ENCODE results near the gene CCDC70.

The CCDC70 gene

GRCh38 chr13:51814825-51815650 is 46.7 kb upstream of the CCDC70 start:
- peak; percentile 93 for ATAC-seq

GRCh38 chr13:51815848-51816247 is 45.9 kb upstream of the CCDC70 start:
- ATAC-seq: no peak
- TF ChIP-seq ZC3H10 (CRISPR knock-in tag; IDR thresholded peaks at IDR 0.05) (no peak), TCF4 (CRISPR knock-in tag; IDR thresholded peaks at IDR 0.05; ENCODE audit: borderline replicate concordance) (no peak), OSR1 (CRISPR knock-in tag; IDR thresholded peaks at IDR 0.05) (no peak), PATZ1 (CRISPR knock-in tag; IDR thresholded peaks at IDR 0.05; ENCODE audit: borderline replicate concordance) (no peak), PPARA (CRISPR knock-in tag; IDR thresholded peaks at IDR 0.05; ENCODE audit: borderline replicate concordance) (no peak), SNAI2 (CRISPR knock-in tag; IDR thresholded peaks at IDR 0.05) (no peak), BACH2 (CRISPR knock-in tag; IDR thresholded peaks at IDR 0.05; ENCODE audit: borderline replicate concordance) (no peak), TSHZ2 (CRISPR knock-in tag; IDR thresholded peaks at IDR 0.05) (no peak), ZNF70 (CRISPR knock-in tag; IDR thresholded peaks at IDR 0.05) (no peak), TOX (CRISPR knock-in tag; IDR thresholded peaks at IDR 0.05; ENCODE audit: borderline replicate concordance) (no peak), ZFP30 (CRISPR knock-in tag; IDR thresholded peaks at IDR 0.05) (no peak)

More at GRCh38 chr13:51814825-51815650, 46.7 kb upstream of the CCDC70 start:
- no peak for TF ChIP-seq RARB (CRISPR knock-in tag; IDR thresholded peaks at IDR 0.05)
- TF ChIP-seq CSRNP3 (CRISPR knock-in tag; IDR thresholded peaks at IDR 0.05): no peak
- TF ChIP-seq ARNTL (CRISPR knock-in tag; IDR thresholded peaks at IDR 0.05; ENCODE audit: borderline replicate concordance, low read depth): no peak
- no peak for TF ChIP-seq ISL1 (CRISPR knock-in tag; IDR thresholded peaks at IDR 0.05)
- no peak for TF ChIP-seq CSDC2 (CRISPR knock-in tag; IDR thresholded peaks at IDR 0.05)
- no peak for TF ChIP-seq ESRRG (CRISPR knock-in tag; IDR thresholded peaks at IDR 0.05)
- TF ChIP-seq ZC3H10 (CRISPR knock-in tag; IDR thresholded peaks at IDR 0.05): no peak
- no peak for TF ChIP-seq ZFP30 (CRISPR knock-in tag; IDR thresholded peaks at IDR 0.05)
- TF ChIP-seq OSR1 (CRISPR knock-in tag; IDR thresholded peaks at IDR 0.05): no peak
- no peak for TF ChIP-seq PATZ1 (CRISPR knock-in tag; IDR thresholded peaks at IDR 0.05; ENCODE audit: borderline replicate concordance)

GRCh38 chr13:51816604-51817249 is 45.0 kb upstream of the CCDC70 start:
- ATAC-seq: no peak
- TF ChIP-seq CSDC2 (CRISPR knock-in tag; IDR thresholded peaks at IDR 0.05) (no peak), PATZ1 (CRISPR knock-in tag; IDR thresholded peaks at IDR 0.05; ENCODE audit: borderline replicate concordance) (no peak), ZFP30 (CRISPR knock-in tag; IDR thresholded peaks at IDR 0.05) (no peak), CREB5 (CRISPR knock-in tag; IDR thresholded peaks at IDR 0.05; ENCODE audit: low read depth) (no peak), ZC3H10 (CRISPR knock-in tag; IDR thresholded peaks at IDR 0.05) (no peak), ZNF565 (CRISPR knock-in tag; conservative IDR thresholded peaks at IDR 0.05; ENCODE audit: low read depth) (no peak), POU6F1 (CRISPR knock-in tag; IDR thresholded peaks at IDR 0.05; ENCODE audit: borderline replicate concordance, low read depth) (no peak), PPARA (CRISPR knock-in tag; IDR thresholded peaks at IDR 0.05; ENCODE audit: borderline replicate concordance) (no peak), TOX (CRISPR knock-in tag; IDR thresholded peaks at IDR 0.05; ENCODE audit: borderline replicate concordance) (no peak), OSR1 (CRISPR knock-in tag; IDR thresholded peaks at IDR 0.05) (no peak), ESRRG (CRISPR knock-in tag; IDR thresholded peaks at IDR 0.05) (no peak), TCF4 (CRISPR knock-in tag; IDR thresholded peaks at IDR 0.05; ENCODE audit: borderline replicate concordance) (no peak), ZFP3 (CRISPR knock-in tag; IDR thresholded peaks at IDR 0.05) (no peak)

Measured in SK-N-SH treated with all-trans-retinoic acid at 6 μM for 48 hours (cell line).